WTC11 (cell line): ENCODE data around the gene SMC5.

Source experiments
- ATF3 ChIP-seq: sonication (generic); formaldehyde crosslinking; conservative IDR thresholded peaks from 2 replicates; pipeline ENCODE4 v1.8.1; 2022; ENCODE audit warnings: mild to moderate bottlenecking, missing genetic modification reagents
- CREM ChIP-seq: sonication (generic); formaldehyde crosslinking; IDR thresholded peaks from 2 replicates; pipeline ENCODE4 v1.8.1; 2022; ENCODE audit warnings: mild to moderate bottlenecking, missing genetic modification reagents, moderate library complexity
- CTCF ChIP-seq: fragments of 200-600 bp; IDR thresholded peaks from 2 replicates; pipeline ENCODE4 v1.8.0; 2022; ENCODE audit warnings: antibody characterized with exemption
- E2F1 ChIP-seq: sonication (generic); formaldehyde crosslinking; IDR thresholded peaks from 2 replicates; pipeline ENCODE4 v1.8.0; 2022; ENCODE audit warnings: mild to moderate bottlenecking, missing genetic modification reagents
- FOXJ3 ChIP-seq: sonication (generic); formaldehyde crosslinking; IDR thresholded peaks from 2 replicates; pipeline ENCODE4 v1.9.0; 2021; ENCODE audit warnings: missing genetic modification reagents, mild to moderate bottlenecking, borderline replicate concordance
- MLX ChIP-seq: sonication (generic); formaldehyde crosslinking; IDR thresholded peaks from 2 replicates; pipeline ENCODE4 v1.8.1; 2023; ENCODE audit warnings: mild to moderate bottlenecking, missing genetic modification reagents, moderate library complexity
- NFE2L1 ChIP-seq: sonication (generic); formaldehyde crosslinking; IDR thresholded peaks from 2 replicates; pipeline ENCODE4 v1.8.1; 2023; ENCODE audit warnings: missing genetic modification reagents
- NR3C1 ChIP-seq: sonication (generic); formaldehyde crosslinking; conservative IDR thresholded peaks from 2 replicates; pipeline ENCODE4 v1.8.1; 2023; ENCODE audit warnings: low read depth, mild to moderate bottlenecking, missing genetic modification reagents
- PRDM15 ChIP-seq: sonication (generic); formaldehyde crosslinking; IDR thresholded peaks from 2 replicates; pipeline ENCODE4 v1.8.0; 2022; ENCODE audit warnings: missing genetic modification reagents
- PREB ChIP-seq: sonication (generic); formaldehyde crosslinking; IDR thresholded peaks from 2 replicates; pipeline ENCODE4 v1.8.1; 2022; ENCODE audit warnings: mild to moderate bottlenecking, missing genetic modification reagents, moderate library complexity, borderline replicate concordance
- SP1 ChIP-seq: sonication (generic); formaldehyde crosslinking; conservative IDR thresholded peaks from 2 replicates; pipeline ENCODE4 v1.8.1; 2022; ENCODE audit warnings: missing genetic modification reagents
- STAT6 ChIP-seq: sonication (generic); formaldehyde crosslinking; conservative IDR thresholded peaks from 2 replicates; pipeline ENCODE4 v1.8.1; 2023; ENCODE audit warnings: mild to moderate bottlenecking, low read depth, missing genetic modification reagents, moderate library complexity
- ZMAT4 ChIP-seq: fragments of 250-450 bp; sonication (Bioruptor Pico); IDR thresholded peaks from 2 replicates; pipeline ENCODE4 v1.9.0; 2021; ENCODE audit warnings: mild to moderate bottlenecking

GRCh38 chr9:70229579-70229978, 29.2 kb upstream of the SMC5 start:
- no peak for TF ChIP-seq ATF3 (CRISPR knock-in tag)
- TF ChIP-seq CREM (CRISPR knock-in tag) = no peak
- TF ChIP-seq FOXJ3 = no peak
- no peak for TF ChIP-seq NFE2L1 (CRISPR knock-in tag)
- 0 out of 2 replicates have a peak, but pooled peaks have one; percentile 22 for TF ChIP-seq CTCF
- TF ChIP-seq E2F1 (CRISPR knock-in tag) = no peak
- no peak for TF ChIP-seq MLX
- TF ChIP-seq NR3C1 = no peak
- no peak for TF ChIP-seq ZMAT4
- no peak for TF ChIP-seq PRDM15
- no peak for TF ChIP-seq PREB (CRISPR knock-in tag)
- TF ChIP-seq SP1 (CRISPR knock-in tag) = no peak
- no peak for TF ChIP-seq STAT6 (CRISPR knock-in tag)
